HTERT RPE-1 (cell line): ENCODE measurements around the gene TSHZ3.

Experiments
- in situ Hi-C: fragments of 300-500 bp; cut with MboI; formaldehyde crosslinking; loops from 4 replicates; pipeline ENCODE4 v1.14.3; 2020; ENCODE audit warnings: low sequenced_read_pairs

TSHZ3 gene

DNA sequence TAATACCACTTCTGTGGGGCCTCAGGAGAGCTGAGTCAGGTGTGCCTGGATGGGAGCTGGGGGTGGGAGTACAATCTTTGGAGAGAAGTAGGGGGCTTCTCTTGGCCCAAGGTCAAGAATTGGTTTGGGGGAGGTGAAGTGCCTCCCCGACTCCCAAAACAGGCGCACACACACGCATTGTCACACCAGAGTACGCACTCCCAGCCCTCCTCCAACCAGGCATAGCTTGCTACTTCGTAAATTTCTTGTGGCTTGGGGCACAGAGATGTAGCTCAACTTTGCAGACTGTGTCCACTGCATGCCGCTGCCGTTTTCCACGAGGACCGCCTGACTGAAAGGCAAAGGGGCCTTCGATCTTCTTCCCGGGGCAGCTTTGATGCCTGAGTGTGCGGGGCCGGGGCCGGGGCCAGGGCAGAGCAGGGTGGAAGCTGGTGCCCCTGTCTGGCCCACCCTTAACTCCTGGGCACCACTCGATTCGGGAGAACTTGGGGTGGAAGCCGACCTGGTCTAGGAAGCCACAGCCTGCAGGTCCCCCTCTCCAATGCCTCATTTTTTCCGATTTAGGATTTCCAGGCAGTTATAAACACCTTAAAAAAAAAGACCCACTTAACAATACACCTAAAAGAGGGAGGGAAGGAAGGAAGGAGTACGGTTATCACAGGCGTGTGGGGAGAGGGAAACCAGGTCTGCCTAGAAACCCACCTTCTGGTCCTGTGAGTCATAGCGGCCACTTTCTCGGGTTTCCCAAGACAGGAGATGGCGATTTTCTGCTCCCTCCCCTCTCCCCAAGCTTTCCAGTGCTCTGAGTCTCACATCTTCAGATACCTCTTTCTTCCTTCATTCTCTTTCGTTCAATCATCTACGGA is 5.8 kb upstream of the TSHZ3 start:
- in situ Hi-C loops = no loop called here

DNA sequence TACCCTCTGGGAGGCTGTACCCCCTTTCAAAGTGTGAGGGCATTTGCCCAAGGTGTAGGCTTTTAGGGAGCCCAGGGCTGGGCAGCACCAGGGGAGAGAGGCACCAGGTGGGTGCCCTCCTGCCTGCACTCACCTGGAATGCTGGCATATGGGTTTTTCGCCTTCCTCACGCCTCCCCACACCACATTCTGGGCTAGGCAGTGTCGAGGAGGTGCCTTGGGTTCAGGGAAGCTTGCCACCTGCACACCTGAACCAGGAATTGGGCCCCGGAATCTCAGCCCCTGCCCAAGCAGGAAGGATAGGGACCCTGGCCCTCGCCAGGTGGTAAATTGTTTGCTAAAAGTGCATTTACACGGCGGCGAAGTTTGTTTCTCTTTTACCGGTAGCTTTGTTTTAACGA is 5.1 kb upstream of the TSHZ3 start:
- in situ Hi-C loops = no loop called here

DNA sequence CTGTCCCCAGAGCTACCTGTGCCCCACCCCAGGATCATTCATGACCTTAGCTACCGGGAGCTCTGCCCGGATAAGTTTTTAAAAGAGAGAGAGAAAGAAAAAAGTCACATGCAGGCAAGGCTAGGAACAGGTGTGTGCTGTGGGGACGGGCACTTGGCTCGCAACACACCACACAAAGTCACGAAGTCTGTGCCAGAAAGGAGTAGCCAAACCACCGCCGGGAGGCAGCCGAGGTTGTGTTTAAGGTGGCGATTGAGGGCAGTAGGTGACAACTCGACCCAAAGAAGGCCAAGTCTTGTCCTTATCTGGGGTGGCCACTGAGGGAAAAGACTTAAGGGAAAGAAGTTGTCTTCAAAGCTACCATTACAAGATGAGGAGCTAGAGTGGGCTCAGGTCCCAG is 4.6 kb upstream of the TSHZ3 start:
- in situ Hi-C loops = no loop called here

DNA sequence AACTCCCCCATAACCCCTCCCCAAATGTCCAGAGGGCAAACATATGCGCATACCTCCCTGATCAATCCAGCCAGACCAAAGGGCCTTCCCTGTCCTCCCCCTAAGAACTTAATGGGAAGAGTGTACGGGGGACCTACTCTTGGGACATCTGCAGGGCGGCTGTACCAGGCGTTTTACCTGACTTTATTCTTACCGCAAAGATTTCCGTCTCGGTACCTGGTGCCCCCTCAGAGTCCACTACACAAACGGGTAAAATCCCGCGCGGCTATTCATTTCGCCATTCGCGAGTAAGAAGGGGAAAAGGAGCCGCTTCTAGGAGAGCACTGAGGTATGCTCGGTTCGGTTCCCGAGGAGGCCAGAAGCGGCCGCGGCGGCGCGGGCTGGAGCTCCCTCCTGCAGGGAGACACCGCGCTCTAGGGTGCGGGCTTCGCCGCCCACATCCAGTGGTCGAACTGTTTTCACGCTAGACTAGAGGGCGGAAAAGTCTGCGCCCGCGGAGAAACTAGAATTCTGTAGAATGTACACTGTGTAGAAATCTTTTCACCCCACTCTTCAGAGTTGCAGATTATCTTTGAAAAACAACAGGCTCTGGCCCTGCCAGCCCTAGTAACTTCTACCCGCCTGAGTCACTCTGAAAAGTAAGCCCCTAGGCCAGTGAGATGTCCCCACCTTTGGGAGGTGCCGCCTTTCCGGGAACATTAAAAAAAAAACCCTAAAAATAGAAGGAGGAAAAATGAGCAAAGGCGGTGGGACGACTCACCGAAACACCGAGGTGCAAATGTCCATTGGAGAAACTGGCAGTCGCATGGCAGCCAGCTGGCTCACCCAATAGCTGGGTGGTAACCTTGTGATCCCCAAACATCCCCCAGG is 3.8 kb upstream of the TSHZ3 start:
- in situ Hi-C loops = no loop called here

DNA sequence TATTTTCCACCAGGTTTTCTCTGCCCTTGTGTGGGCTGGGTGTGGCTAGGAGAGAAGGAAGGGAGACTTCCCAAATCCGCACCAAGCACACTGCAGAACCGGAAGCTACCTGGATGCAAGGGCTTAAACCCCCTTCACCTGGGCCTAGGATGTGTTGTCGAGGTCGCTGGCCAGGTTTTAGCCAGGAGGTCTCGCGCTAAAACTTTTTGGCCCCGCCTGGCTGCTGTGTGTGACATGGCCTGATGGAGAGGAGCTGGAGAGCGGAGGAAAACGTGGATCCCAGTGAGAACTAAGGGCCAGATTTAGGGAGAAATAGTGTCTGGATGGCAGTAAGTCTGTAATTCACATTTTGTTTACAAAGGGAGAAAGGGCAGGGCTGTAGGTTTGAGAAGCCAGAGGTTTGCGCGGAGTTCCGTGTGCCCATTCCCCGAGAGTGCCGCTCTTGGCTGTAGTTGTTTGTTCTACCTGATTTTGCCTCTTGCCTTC is 3.1 kb upstream of the TSHZ3 start:
- in situ Hi-C loops = no loop called here

DNA sequence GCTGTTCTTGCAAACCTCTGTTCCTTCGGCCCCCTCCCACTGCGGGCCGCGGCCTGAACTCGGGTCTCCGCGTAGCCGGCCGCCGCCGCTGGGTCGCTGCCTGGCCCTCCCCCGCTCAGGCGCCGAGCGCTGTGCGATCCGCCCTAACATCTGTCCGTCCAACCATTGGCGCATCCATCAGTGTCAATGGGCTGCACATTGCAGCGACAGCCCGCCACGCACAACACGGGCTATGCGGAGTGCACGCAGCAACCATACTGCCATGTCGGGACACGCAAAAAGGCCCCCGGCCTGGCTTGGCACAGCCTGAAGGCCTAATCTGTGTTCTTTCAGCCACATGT is 2.6 kb upstream of the TSHZ3 start:
- in situ Hi-C loops = no loop called here

DNA sequence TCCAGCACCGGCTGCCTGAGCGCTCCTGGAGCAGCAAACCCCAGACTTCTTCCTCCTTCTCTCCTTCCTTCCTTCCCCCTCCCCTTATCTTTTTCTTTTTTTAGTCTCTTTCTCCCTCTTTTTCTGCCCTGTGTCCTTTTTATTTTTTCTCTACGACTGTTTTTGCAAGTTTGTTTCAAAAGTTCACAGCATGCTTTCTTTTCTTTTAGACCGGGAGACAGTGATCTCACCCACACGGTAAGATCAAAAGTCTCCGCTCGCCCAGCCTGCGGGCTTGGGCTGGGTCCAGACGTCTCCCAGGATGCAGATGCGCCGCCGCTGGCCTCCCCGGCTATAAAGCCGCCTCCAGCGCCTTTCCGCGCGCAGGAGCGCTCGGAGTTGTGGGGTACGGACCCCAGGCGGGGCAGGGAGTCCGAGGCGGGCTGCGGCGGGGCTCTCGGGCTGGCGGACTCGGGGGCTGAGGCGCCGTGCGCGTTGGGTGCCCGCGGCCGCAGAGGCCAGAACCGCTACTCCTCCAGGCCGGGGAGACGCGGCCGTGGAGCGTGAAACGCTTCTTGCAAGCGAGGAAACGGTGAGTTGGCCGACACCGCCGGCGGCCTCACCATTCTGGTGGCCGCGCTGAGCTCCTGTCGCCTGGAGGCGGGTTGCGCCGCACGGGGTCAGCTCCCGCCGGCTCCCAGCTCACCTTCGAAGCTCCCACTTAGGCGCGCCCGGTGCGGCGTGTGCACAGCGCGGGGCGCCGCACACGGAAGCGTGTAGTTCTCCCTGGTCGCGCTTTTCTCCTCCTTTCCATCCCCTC is 2.0 kb upstream of the TSHZ3 start:
- in situ Hi-C loops = no loop called here

DNA sequence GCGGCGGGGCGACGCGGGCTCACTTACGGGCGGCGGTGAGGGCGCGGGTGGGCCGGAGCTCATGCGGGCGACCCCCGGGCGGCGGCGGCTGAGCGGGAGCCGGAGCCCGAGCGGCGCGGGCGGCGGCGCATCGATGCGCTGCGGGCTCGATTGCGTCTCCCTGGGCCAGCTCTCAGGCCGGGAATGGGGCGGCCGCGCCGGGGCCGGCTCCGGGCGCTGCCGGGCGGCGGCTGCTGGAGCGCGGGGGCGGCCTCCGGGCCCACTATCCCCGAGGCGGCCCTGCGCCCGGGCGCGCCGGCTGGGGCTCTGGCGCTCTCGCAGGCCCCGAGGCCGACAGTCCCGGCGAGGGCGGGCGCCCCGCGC is 1.4 kb upstream of the TSHZ3 start:
- in situ Hi-C loops = no loop called here

DNA sequence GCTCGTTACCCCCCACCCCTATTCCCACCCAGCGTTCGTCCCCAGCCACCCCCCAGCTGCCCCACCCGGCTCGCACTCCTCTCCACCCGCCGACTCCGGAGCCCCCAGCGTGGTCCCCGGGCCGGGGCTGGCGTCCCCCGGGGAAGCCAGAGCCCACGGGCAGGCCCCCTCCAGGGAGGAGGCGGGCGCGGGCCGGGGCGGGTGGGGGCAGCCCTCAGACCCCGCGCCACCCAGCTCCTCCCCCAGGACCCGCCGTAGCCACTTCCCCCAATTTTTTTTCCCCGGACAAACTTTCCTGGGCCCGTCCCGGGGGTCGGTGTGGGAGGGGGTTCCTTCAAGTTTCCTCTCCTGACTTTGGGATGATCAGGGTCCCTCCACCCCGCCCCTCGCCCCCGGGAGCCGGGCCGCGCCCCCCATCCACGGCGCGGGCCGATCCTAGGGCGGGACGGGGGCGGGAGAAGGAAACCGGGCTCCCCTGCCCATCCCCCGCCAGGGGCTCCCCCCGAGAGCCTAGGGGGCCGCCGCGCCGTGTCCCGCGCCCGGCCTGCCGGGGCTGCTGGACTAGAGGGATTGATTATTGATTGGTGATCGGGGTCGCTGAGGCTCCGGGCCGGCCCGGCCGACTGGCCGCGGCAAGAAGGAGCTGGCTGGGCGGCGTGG is 927 bp upstream of the TSHZ3 start:
- in situ Hi-C loops = no loop called here

DNA sequence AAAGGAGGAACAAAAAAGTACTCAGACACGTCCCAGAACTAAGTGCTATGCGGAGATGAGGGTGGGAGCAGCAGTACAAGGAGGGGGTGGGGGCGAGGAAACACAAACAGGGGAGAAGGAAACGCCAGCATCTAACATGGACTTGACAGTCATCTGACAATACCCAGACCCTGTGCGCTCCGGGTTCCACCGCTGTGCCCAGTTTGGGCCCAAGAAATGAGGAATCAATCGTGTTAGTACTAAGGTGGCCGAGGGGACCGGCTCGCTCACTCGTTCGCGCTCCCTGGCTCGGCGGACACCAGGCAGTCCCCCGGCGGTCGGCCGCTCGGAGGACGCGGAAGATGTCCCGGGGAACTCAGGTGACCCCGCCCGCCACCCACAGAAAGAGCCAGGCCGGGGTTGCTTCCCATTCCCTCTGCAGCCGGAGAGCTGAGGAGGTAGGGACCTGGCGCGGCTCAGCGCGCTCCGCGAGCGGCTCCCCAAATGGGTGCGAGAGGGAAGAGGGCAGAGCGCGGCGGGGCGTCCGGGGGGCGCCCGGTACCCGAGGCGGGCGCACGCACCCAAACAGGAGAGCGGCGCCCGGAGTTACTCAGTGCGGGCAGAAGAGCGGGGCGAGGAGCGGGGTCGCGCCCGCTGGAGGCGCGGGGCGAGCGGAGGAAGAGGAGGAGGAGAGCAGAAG is 616 bp downstream of the TSHZ3 start:
- in situ Hi-C loops = no loop called here

DNA sequence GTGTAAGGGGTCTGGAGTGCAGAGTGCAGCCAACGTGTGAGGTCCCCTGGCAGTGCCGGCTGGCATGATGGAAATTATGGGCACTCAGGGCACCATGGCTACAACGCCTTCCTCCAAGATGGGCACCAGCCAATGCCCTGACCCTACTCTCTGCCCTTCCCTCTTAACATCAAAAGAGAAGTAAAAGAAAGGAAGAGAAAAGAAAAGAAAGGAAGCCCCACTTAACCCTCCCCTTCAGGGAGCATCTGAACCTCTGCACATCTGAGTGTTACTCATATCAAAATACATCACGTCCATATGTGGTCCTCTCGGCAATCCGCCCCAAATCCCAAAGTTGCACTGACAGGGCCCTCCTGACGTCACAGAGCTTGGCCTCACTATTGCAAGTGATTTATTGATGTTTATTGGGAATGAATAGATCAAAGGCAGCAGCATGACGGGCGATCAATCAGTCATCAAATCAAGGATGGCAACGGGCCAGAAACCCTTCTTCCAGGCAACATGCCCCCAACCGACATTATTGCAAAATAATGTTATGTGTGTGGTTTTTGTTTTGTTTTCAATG is 1.3 kb downstream of the TSHZ3 start:
- in situ Hi-C loops = no loop called here

DNA sequence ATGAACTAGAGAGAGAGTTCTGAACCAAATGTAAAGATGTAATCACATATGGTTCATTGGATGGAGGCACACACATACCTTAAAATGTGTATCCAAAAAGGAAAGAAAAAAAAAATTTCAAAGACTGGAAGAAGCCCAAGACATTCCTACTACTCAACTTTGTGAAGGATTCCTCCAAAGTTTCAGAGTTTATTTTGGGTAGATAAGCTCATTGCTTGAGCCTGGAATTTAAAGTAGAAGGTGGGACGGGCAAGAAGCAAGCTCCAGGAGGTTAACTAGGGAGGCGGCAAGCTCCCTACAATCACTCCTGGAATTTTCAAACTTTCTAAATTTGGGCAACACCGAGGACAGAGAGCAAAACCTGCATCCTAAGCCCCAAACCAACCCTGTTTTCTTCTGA is 1.9 kb downstream of the TSHZ3 start:
- in situ Hi-C loops = no loop called here

DNA sequence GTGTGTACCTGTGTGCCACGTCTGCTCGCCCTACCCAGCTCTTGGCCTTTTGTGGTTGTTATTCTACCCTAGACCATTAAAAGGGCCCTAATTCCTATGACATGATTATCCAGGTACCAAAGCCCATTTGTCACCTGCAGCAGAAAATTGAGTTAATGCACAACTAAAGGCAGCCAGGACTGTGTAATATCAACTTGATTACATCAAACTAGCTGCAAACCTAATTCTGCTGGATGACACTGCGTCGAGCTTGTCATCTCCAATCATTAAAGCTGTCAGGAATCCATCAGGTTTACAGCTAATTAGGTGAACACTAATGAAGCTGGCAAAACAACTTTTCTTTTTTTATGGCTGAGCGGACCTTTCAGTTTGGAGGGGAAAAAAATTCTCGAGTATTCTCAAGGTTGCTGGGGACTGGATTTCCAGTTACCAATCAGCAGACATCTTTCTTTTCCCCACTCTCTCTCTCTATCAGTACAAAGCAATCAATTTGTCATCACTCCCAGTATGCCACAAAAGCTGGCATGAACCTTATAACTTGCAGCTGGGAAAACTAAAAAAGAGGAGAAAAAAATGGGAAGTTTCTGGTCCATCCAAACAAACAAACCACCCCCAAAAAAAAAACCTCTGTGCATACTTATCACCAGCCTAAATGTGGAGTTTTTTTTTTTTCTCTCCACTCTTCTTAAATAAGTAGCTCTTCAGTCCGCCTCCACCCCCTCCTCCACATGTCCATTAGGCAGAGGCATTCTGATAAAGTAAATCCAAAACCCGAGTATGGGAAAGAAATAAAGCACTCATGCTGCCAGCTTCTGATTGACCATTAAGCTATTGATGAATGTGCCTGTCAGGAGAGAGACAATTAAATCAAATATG is 2.8 kb downstream of the TSHZ3 start:
- in situ Hi-C loops = no loop called here

DNA sequence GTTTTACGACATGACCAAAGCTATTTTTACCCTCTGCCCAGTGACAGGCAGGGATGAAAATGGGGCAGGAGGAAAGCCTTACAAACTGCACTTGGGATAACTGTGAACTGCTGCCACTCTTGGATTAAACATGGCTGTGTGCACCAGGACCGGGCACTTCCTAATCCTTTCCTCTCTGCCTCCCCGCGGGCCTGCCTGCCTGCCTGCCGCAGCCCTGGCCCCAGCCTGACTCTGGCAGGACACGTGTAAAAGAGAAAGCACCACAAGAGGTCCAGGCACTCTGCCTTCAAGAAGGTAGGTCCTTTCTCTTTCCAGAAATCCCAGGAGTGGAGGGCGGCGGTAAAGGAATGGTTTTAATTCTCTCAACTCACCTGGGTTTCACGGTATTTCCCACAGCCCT is 4.8 kb downstream of the TSHZ3 start:
- in situ Hi-C loops = no loop called here

DNA sequence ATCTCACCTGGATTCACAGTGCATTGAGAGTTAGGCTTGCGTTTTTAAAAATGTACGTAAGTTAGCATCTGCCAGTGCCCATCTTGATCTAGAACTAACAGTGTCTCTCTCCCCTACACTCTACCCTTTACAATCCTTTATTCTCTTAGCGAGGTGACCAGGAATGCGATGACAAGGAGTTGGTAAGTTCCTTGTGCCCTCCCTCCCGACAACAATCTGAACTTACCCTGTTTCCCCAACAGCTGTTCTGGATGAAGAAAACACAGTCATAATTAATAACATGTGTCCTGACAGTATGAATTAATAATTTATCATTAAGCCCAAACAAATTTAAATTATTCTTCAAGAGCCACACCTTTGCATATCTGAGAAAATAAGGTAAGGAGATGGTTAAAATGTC is 6.3 kb downstream of the TSHZ3 start:
- in situ Hi-C loops = no loop called here

DNA sequence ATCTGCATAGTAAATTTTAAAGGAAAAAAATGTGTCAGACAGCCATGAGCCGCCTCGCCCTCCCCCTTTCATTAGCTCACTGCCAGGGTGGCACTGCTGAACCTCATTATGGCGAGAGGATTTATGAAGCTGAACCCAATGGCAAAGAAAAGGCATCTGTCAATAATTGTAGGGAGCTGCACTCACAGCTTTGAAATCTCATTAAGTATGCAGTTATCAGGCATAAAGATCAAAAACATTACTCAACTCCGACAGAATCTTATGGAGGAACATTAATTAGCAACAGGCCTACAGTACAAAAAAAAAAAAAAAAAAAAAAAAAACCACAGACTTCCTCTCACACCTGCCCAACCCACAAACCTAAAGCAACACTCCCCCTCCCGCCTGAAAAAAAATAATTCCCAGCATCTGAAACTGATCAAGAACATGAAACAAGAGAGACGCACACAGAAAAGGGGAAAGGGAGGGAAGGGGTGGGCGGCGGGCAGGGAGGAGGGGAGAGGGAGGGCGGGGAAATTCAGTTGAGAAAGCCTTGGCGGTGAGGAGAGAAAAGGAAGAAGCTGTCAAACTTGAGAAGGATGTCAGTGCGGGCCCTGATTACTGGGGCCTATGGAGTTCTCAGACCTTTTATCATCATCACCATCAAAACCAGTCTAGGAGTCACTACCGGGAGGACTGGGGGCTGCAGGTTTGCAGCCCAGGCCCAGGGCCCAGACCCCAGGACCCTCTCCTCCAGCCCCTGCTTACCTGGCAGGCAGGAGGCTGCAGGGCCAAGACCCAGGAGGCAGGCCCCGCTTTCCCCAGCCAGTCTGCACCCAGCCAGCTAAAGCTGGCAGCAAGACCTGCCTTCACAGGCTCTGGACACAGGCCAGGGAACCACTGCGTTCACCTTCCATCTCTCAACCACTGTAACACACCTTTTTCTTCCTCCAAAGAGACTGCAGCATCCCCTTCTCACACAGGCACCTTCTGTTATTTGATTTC is 8.9 kb downstream of the TSHZ3 start:
- in situ Hi-C loops = no loop called here

DNA sequence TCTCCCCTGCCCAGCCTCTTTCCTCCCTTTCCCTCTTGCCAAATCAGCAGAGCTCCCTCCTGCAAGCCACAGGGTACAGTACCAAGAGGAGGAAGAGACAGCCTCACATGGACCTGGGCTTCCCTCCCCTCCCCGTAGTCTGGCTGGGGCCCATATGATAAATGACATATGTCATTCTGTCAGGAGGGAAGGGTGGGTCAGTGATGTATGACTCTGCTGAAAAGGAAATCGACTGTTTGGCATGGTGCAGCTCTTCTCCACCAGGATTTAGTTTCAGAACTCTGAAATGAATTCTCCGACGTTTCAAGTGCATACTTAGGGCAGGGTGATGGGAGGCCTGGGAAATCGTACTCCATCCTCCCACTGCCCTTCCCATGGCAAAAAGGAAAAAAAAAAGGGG is 9.8 kb downstream of the TSHZ3 start:
- in situ Hi-C loops = no loop called here
